HEK293 (cell line): ENCODE results near the gene DMBX1.

ENCODE experiments used
- CTCF ChIA-PET: fragments of 350-600 bp; formaldehyde crosslinking; extraction: SDS; loops from one replicate; lab custom pipeline; 2021; ENCODE audit warnings: antibody characterized with exemption; lab: Yijun Ruan, JAX
- POLR2A ChIA-PET: fragments of 300-600 bp; formaldehyde crosslinking; extraction: SDS; loops from one replicate; lab custom pipeline; 2020; ENCODE audit warnings: antibody characterized with exemption, inconsistent platforms; lab: Yijun Ruan, JAX
- H3K27ac ChIP-seq: fragments of 200-500 bp; sonication (Bioruptor generic); 2 replicates; pipeline ENCODE4 v1.5.1; 2014; ENCODE audit warnings: low read depth, low read length, control low read depth, inconsistent platforms; ENCODE audit errors: extremely low read depth
- H3K36me3 ChIP-seq, 2 experiments: fragments of 200-500 bp in 1 of 2; sonication (Bioruptor generic) in 1 of 2; 1 replicate in 1 of 2; 2 replicates in 1 of 2; pipeline ENCODE4 v1.5.1; 2014 to 2017; ENCODE audit warnings: inconsistent platforms in 2 of 2, low read length in 2 of 2; ENCODE audit not compliant: control insufficient read depth in 2 of 2, insufficient read depth in 1 of 2
- H3K4me1 ChIP-seq: fragments of 200-500 bp; sonication (Bioruptor generic); 2 replicates; pipeline ENCODE4 v1.5.1; 2014; ENCODE audit warnings: mild to moderate bottlenecking, low read length, inconsistent platforms; ENCODE audit not compliant: control insufficient read depth, insufficient read depth
- H3K4me3 ChIP-seq: 2 replicates; pipeline ENCODE4 v1.5.1; 2011; ENCODE audit warnings: low read depth, mild to moderate bottlenecking, control low read depth, low read length, moderate library complexity
- H3K9me3 ChIP-seq: fragments of 200-500 bp; sonication (Bioruptor generic); 2 replicates; pipeline ENCODE4 v1.5.1; 2014; ENCODE audit warnings: low read depth, low read length, inconsistent platforms; ENCODE audit not compliant: control insufficient read depth, insufficient read depth
- GLIS1 ChIP-seq: fragments of 450-650 bp; formaldehyde crosslinking; IDR thresholded peaks from 2 replicates; pipeline ENCODE4 v1.5.1; 2016; ENCODE audit warnings: missing biosample characterization, missing genetic modification characterization
- IKZF3 ChIP-seq: fragments of 450-650 bp; IDR thresholded peaks from 2 replicates; pipeline ENCODE4 v1.5.0; 2018; ENCODE audit warnings: missing biosample characterization, mild to moderate bottlenecking, missing genetic modification characterization, moderate library complexity
- KLF16 ChIP-seq: fragments of 450-650 bp; formaldehyde crosslinking; IDR thresholded peaks from 2 replicates; pipeline ENCODE4 v1.5.1; 2017; ENCODE audit warnings: missing biosample characterization, missing genetic modification characterization
- MZF1 ChIP-seq: fragments of 450-650 bp; formaldehyde crosslinking; IDR thresholded peaks from 2 replicates; pipeline ENCODE4 v1.5.1; 2017; ENCODE audit warnings: missing biosample characterization, missing genetic modification characterization, borderline replicate concordance
- SP2 ChIP-seq: fragments of 450-650 bp; formaldehyde crosslinking; IDR thresholded peaks from 2 replicates; pipeline ENCODE4 v1.5.1; 2016; ENCODE audit warnings: missing biosample characterization, missing genetic modification characterization
- SP3 ChIP-seq: fragments of 450-650 bp; formaldehyde crosslinking; IDR thresholded peaks from 2 replicates; pipeline ENCODE4 v1.5.1; 2016; ENCODE audit warnings: missing biosample characterization, missing genetic modification characterization
- ZNF221 ChIP-seq: fragments of 450-650 bp; formaldehyde crosslinking; IDR thresholded peaks from 2 replicates; pipeline ENCODE4 v1.5.1; 2017; ENCODE audit warnings: missing biosample characterization, missing genetic modification characterization, borderline replicate concordance
- ZNF558 ChIP-seq: fragments of 450-650 bp; formaldehyde crosslinking; IDR thresholded peaks from 2 replicates; pipeline ENCODE4 v1.5.1; 2016; ENCODE audit warnings: missing biosample characterization, missing genetic modification characterization
- ZNF624 ChIP-seq: fragments of 450-650 bp; formaldehyde crosslinking; IDR thresholded peaks from 2 replicates; pipeline ENCODE4 v1.5.1; 2017; ENCODE audit warnings: missing biosample characterization, missing genetic modification characterization
- ZNF664 ChIP-seq: fragments of 450-650 bp; formaldehyde crosslinking; IDR thresholded peaks from 2 replicates; pipeline ENCODE4 v1.5.1; 2016; ENCODE audit warnings: missing biosample characterization, missing genetic modification characterization
- ZNF701 ChIP-seq: fragments of 450-650 bp; formaldehyde crosslinking; IDR thresholded peaks from 2 replicates; pipeline ENCODE4 v1.5.1; 2016; ENCODE audit warnings: missing biosample characterization, missing genetic modification characterization
- TF ChIP-seq, protein P1 (sequence below): fragments of 450-650 bp; formaldehyde crosslinking; IDR thresholded peaks from 2 replicates; pipeline ENCODE4 v1.5.1; 2016; ENCODE audit warnings: missing biosample characterization, missing genetic modification characterization
- TF ChIP-seq, protein P2 (sequence below): fragments of 450-650 bp; formaldehyde crosslinking; IDR thresholded peaks from 2 replicates; pipeline ENCODE4 v1.5.1; 2016; ENCODE audit warnings: missing biosample characterization, missing genetic modification characterization
- TF ChIP-seq, protein P3 (sequence below): fragments of 450-650 bp; formaldehyde crosslinking; IDR thresholded peaks from 2 replicates; pipeline ENCODE4 v1.5.1; 2016; ENCODE audit warnings: missing biosample characterization, missing genetic modification characterization, low read depth
- TF ChIP-seq, protein P4 (sequence below): fragments of 450-650 bp; formaldehyde crosslinking; IDR thresholded peaks from 2 replicates; pipeline ENCODE4 v1.5.1; 2016; ENCODE audit warnings: missing biosample characterization, missing genetic modification characterization
- TF ChIP-seq, protein P5 (sequence below): fragments of 450-650 bp; IDR thresholded peaks from 2 replicates; pipeline ENCODE4 v1.5.1; 2018; ENCODE audit warnings: missing biosample characterization, missing genetic modification characterization

DMBX1 gene

DNA sequence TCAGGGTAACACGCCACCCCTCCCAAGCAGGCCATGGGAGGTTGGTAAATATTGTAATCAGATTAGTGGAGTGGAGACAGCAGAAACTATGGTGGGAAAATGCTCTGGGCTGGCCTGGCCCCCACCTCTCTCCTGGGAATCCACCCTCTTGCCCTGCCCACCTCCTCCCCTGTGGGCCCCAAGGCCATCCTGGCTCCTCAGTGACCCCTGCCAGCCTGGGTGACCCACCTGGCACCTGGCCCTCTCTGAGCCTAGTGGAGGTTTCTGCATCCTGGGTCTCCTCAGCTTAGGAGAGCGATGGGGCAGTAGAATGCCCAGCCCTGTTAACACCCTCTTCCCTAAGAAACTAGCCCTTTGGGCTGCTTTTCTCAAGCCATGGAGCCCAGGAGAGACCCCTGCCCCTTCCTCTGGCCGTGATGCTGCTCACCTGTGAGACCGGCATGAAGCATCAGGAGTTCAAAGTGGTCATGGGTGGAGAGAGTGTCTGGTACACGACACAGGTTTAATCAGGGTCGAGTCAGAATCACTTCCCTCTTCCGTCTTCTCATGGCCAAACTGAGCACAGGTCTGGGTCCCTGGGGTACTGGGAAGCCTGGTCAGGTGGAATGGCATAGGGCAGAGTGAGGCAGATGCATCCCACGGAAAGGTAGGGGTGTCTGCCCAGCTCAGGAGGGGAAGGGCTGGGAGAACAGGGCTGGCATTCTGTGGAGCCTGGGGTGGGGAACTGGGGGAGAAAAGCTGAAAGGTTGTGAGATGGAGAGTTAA lies 10.7 kb upstream of the DMBX1 start:
- POLR2A ChIA-PET, result no interaction called here
- CTCF ChIA-PET, result interaction anchor here (0.5 to 18.9 kb wide), 17 partner anchors 8 to 778 kb away, joined by 3 to 418 read pairs (median 3); partner anchors contain the start of gene DMBX1
- H3K9me3 ChIP-seq, result no peaks in the 10 kb centered on the region
- no peak overlapping the region for H3K4me3 ChIP-seq
- no peak overlapping the region for H3K27ac ChIP-seq
- no peaks in the 10 kb centered on the region for H3K36me3 ChIP-seq
- H3K4me1 ChIP-seq, result no peaks in the 10 kb centered on the region
- TF ChIP-seq GLIS1 (tag by site-specific recombination) (peak; percentile 44; the same call in 1 of the 2 replicates), ZNF664 (tag by site-specific recombination) (no peak)

DNA sequence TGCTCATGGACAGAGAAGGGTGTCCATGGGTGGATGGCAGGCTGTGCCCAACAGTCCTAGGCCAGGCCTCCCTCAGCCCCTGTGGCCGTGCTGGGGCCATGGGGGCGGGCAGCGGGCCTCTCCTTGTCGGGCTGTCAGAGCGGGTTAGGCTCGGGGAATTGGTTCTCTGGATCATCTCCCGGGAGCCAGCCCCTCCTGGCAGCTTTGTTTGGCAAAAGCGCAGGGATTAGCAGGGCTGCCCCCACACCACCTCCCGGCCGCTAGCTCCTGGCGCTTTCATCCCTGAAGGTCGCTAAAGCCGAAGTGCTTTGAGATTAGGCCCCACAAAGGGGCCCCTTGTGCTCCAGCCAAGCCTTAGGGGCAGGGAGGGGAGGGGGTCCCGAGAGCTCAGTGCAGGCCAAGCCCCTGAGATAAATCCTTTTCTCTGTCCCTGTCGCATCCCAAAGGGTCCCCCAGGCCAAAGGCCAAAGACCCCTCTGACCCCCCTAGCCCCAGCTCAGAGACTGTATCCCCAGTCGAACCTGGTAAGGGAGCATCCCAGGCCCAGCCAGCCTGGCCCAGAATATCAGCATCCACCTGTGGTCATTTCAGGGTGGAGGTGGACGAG lies 9.8 kb upstream of the DMBX1 start:
- POLR2A ChIA-PET, result interaction anchor here (0.6 kb wide), 1 partner anchor 177 kb away, joined by 3 read pairs; the partner anchor contains the start of gene LRRC41
- Histone ChIP-seq H3K27ac (no peak overlapping the region), H3K9me3 (no peaks in the 10 kb centered on the region), H3K36me3 (no peaks in the 10 kb centered on the region), H3K4me1 (no peaks in the 10 kb centered on the region), H3K4me3 (no peak overlapping the region)
- CTCF ChIA-PET, result interaction anchor here (0.5 to 18.9 kb wide), 11 partner anchors 8 to 142 kb away, joined by 3 to 418 read pairs (median 4); partner anchors contain the start of gene DMBX1
- TF ChIP-seq ZNF221 (tag by site-specific recombination), result no peak
- no peak for TF ChIP-seq SP3 (tag by site-specific recombination)
- TF ChIP-seq MZF1 (tag by site-specific recombination), result no peak
- no peak for TF ChIP-seq ZNF558 (tag by site-specific recombination)
- no peak for TF ChIP-seq SP2 (tag by site-specific recombination)
- TF ChIP-seq KLF16 (tag by site-specific recombination), result no peak
- TF ChIP-seq, protein P1, sequence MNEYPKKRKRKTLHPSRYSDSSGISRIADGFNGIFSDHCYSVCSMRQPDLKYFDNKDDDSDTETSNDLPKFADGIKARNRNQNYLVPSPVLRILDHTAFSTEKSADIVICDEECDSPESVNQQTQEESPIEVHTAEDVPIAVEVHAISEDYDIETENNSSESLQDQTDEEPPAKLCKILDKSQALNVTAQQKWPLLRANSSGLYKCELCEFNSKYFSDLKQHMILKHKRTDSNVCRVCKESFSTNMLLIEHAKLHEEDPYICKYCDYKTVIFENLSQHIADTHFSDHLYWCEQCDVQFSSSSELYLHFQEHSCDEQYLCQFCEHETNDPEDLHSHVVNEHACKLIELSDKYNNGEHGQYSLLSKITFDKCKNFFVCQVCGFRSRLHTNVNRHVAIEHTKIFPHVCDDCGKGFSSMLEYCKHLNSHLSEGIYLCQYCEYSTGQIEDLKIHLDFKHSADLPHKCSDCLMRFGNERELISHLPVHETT (tag by site-specific recombination), result no peak
- TF ChIP-seq, protein P2, sequence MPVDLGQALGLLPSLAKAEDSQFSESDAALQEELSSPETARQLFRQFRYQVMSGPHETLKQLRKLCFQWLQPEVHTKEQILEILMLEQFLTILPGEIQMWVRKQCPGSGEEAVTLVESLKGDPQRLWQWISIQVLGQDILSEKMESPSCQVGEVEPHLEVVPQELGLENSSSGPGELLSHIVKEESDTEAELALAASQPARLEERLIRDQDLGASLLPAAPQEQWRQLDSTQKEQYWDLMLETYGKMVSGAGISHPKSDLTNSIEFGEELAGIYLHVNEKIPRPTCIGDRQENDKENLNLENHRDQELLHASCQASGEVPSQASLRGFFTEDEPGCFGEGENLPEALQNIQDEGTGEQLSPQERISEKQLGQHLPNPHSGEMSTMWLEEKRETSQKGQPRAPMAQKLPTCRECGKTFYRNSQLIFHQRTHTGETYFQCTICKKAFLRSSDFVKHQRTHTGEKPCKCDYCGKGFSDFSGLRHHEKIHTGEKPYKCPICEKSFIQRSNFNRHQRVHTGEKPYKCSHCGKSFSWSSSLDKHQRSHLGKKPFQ (tag by site-specific recombination), result no peak
- TF ChIP-seq, protein P3, sequence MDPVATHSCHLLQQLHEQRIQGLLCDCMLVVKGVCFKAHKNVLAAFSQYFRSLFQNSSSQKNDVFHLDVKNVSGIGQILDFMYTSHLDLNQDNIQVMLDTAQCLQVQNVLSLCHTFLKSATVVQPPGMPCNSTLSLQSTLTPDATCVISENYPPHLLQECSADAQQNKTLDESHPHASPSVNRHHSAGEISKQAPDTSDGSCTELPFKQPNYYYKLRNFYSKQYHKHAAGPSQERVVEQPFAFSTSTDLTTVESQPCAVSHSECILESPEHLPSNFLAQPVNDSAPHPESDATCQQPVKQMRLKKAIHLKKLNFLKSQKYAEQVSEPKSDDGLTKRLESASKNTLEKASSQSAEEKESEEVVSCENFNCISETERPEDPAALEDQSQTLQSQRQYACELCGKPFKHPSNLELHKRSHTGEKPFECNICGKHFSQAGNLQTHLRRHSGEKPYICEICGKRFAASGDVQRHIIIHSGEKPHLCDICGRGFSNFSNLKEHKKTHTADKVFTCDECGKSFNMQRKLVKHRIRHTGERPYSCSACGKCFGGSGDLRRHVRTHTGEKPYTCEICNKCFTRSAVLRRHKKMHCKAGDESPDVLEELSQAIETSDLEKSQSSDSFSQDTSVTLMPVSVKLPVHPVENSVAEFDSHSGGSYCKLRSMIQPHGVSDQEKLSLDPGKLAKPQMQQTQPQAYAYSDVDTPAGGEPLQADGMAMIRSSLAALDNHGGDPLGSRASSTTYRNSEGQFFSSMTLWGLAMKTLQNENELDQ, result no peak
- TF ChIP-seq IKZF3, result no peak
- TF ChIP-seq, protein P4, sequence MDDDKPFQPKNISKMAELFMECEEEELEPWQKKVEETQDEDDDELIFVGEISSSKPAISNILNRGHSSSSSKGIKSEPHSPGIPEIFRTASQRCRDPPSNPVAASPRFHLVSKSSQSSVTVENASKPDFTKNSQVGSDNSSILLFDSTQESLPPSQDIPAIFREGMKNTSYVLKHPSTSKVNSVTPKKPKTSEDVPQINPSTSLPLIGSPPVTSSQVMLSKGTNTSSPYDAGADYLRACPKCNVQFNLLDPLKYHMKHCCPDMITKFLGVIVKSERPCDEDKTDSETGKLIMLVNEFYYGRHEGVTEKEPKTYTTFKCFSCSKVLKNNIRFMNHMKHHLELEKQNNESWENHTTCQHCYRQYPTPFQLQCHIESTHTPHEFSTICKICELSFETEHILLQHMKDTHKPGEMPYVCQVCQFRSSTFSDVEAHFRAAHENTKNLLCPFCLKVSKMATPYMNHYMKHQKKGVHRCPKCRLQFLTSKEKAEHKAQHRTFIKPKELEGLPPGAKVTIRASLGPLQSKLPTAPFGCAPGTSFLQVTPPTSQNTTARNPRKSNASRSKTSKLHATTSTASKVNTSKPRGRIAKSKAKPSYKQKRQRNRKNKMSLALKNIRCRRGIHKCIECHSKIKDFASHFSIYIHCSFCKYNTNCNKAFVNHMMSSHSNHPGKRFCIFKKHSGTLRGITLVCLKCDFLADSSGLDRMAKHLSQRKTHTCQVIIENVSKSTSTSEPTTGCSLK (tag by site-specific recombination), result no peak
- TF ChIP-seq ZNF701 (tag by site-specific recombination), result no peak
- no peak for TF ChIP-seq ZNF624 (tag by site-specific recombination)
- TF ChIP-seq, protein P5, sequence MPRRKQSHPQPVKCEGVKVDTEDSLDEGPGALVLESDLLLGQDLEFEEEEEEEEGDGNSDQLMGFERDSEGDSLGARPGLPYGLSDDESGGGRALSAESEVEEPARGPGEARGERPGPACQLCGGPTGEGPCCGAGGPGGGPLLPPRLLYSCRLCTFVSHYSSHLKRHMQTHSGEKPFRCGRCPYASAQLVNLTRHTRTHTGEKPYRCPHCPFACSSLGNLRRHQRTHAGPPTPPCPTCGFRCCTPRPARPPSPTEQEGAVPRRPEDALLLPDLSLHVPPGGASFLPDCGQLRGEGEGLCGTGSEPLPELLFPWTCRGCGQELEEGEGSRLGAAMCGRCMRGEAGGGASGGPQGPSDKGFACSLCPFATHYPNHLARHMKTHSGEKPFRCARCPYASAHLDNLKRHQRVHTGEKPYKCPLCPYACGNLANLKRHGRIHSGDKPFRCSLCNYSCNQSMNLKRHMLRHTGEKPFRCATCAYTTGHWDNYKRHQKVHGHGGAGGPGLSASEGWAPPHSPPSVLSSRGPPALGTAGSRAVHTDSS (tag by site-specific recombination), result no peak
